HG03354 (cell line): ENCODE results near the gene GABRG3.
"Not testable (repeated sequence)": the region's sequence is repeated elsewhere in the genome, so short reads cannot be mapped to it uniquely, and the experiment has no call there.

ENCODE experiments used
- ATAC-seq: cut with Tn5 transposase; IDR thresholded peaks from one replicate; pipeline ENCODE4 v1.9.1; 2021; ENCODE audit warnings: mild to moderate bottlenecking; ENCODE audit not compliant: unreplicated experiment, poor library complexity, severe bottlenecking

Gene GABRG3

DNA sequence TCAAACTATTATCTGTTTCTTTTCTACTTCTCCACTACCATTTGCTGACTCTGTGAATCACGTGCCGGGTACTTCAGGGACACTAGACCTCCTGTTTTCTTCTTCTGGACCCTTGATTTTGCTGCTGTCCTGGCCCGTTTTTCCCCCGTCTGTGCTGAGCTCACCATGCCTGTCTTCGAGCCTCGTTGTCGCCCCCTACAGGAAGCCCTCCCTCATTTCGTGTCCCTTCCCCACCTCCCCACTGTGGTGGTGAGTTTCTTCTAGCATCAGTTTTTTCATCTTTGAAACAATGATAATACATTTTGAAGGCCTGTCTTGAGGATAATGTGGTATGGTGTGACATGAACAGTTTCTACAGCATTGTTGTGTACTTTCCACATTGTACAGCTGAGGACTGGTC, 12.8 kb downstream of the GABRG3 start:
- no peak for ATAC-seq

DNA sequence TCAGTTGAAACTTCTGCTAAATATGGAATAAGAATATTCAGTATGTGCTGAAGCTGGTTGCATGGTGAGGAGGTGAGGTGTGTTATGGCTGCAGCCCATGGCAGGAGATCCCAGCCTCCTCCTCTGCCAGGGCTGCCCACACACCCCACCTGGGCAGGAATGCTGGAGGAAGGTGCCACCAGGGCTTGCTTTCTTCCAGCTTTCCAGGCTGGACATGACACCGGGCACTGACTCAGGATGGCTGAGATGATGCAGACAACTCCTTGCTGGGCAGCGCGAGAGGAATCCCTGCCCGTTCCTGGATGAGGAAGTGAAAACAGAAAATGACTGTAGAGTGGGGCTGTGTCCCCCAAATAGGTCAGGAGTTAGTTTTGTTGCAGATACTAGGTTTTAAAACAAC, 14.1 kb downstream of the GABRG3 start:
- no peak for ATAC-seq

DNA sequence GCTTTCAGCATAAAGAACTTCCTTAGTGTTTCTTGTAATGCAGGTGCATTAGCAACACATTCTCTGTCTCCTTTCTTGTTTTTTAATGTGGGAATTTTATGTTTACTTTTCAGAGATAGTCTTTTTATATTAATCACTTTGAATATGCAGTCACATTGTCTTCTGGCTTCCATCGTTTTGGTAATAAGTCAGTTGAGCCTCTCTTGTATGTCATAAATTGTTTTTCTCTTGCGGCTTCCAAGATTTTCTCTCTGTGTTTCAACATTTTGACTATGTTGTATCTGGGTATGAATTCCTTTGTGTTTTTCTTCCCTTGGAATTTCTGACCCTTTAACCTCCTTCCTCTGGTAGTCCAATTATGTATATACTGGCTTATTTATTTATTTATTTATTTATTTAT, 25.3 kb downstream of the GABRG3 start:
- no peak for ATAC-seq

GRCh38 chr15:27003003-27003402, 32.0 kb downstream of the GABRG3 start:
- not testable (repeated sequence) for ATAC-seq

- not testable (repeated sequence) for ATAC-seq
These were observed 33.2 kb downstream of the GABRG3 start for GRCh38 chr15:27004226-27004625.

DNA sequence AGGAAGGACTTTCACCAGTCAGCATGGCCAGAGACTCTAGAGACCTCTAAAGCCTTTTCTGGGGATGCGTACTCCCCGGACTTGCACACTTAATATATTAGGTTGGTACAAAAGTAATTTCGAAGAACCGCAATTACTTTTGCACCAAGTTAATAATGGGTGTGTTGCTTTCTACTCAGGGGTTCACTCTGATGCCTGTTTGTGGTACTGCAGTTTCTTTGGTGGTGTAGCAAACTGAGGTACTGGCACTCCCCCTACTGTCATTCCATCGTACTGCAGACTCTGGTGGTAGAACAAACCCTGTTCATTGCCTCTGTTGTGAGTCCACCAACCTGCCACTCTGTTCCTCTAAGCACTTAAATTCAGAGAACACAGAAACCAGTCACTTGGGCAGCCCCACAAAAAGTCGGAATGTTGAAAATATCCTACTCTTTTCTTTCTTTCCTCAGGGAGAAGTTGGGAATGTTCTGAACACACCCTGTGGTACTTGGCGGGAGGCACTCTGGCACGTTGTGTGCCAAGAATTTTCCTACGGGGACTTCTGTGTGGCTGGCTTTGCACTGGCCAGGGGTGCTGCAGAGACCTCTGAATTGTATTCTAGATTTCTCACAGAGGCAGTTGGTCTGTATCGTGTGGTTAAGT, 46.3 kb downstream of the GABRG3 start:
- ATAC-seq, result peak; percentile 82

DNA sequence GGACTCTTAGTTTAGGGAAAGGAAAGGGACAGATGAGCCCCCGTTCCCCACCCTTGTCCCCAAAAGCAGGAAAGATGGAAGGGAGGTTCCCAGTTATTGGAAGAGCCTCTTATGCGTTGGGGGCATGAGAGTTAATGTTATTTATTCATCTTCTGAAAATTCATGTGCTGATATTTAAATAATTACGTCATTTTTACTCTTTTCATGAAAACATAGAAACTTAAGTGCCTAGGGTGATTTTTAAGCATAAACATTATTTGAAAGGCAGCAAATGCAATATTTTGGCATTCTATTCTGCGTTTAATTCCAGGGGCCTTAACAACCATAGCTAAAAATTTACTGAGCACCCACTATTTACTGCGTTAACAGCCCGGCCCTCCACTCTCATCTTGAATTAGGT, 48.7 kb downstream of the GABRG3 start:
- ATAC-seq, result no peak

DNA sequence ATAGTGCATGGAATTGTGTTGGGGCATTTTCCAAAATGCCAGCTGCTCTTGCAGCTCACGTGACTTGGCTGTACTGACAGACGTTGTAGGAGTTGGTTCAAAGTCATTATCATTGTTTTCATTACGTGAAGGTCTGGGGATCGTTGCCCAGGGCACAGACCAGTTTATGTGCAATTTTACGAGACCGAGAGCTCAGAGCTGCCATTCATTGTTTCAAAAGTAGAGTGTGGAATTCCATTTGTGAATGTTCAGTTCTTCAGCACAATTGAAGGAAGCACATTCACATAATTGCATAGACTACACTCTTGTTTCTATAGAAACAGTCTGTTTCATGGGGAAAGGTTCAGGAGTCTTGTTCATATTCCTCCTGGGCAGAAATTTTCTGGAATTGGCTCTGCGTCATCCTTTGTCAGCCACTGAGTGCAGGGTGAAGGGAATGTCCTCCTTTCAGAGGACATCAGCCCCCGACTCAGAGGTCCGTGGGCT, 54.5 kb downstream of the GABRG3 start:
- ATAC-seq, result no peak

DNA sequence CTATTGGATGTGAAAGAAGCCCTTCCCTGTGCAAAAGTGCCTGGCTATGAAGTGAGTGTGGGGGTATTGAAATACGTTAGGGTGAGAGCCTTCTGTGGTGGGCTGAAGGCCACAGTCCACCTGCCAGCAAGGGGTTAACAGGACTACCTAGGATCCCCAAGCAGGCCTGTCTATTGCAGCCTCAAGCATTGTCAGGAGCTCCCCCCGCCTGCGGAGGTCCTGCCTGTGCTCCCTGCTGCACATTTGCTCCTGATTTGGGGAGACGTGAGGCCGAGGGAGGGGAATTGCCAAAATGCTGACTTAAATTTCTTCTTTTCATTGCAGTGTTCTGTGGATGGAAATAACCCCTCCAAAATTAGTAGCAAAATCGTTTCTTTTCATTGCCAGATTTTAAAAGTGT, 56.2 kb downstream of the GABRG3 start:
- ATAC-seq, result no peak

DNA sequence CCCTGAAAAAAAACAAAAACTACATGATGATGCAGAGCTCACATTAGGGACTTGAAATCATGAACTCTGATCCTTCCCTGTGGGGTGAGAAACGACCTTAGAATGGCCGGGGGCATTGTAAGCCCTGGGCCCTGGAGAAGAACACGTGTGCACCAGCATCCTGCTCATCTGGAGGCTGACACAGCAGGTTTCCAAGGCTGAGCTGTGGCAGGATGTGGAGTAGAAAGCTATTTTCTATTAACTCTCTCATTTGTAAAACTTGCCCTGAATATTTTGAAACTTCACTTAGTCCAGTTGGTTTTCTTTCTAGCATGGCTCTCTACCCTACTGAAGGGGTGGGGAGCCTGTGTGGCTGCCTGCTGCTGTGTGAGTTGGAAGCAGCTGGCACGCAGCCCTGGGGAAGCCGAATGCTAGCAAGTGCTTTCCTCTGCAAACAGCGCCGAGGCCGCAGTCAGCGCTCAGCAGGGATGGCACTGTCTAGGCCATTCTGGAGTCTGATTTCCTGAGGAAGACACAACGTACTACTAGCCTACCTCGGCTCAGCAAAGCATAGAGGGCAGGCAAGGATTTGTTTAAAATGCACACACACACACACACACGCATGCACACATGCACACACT, 58.0 kb downstream of the GABRG3 start:
- ATAC-seq, result no peak

- ATAC-seq, result no peak
These were observed 65.2 kb downstream of the GABRG3 start for GRCh38 chr15:27036210-27036609.

DNA sequence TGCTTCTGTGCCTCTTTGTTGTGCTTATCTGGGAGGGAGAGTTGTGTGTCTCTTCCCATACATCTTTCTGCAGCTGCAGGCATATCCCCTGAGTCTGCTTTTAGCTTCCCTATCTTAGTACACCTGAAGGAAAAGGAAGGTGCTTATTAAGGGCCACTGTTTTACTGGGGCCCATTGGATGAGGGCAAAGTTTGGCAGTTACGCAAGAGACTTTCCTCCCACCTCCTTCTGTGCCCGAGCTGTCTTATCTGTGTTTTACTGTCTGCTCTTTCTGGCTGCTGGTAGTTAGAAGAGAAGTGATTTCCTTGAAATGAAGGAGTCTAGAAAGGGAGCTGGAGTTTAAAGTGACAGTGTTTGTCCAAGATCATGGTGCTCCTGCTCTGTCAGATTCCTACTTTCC, 66.5 kb downstream of the GABRG3 start:
- ATAC-seq, result no peak

DNA sequence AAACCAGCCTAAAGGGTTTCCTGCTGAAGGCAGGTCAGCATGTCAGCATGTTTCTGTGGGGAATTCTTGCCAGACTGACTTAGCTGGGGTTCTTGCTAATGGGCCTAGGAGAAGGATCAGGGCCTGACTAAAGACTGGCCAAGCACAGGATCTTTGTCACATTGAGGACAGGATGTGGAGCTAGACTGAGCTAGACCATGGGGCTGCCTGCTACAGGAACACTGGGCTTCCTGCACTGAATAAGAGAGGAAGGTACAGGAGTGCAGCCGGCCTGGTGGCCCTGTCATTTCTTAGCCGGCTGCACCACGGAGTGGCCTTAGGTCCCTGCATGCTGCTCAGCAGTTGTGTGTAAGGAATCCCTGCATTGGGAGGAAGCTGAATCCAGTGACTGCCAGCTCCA, 68.2 kb downstream of the GABRG3 start:
- ATAC-seq, result no peak

- ATAC-seq, result no peak
These were observed 71.2 kb downstream of the GABRG3 start for GRCh38 chr15:27042230-27042629.

GRCh38 chr15:27042646-27043045, 71.7 kb downstream of the GABRG3 start:
- no peak for ATAC-seq

DNA sequence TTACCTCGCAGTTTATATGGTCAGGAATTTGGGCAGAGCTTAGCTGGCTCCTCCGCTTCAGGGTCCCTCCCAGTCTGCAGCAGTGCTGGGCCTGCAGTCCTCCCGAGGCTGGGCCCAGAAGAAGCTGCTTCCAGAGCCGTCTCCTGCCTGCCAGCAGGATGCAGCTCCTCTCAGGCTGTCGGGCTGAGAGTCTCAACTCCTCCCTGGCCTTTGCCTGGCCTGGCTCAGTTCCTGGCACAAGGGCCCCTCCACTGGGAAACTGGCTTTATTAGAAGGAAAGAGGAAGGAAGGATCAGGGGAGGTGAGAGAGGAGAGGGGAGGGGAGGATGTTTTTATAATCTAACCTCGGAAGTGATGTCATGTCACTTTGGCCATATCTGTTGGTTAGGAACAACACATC, 72.8 kb downstream of the GABRG3 start:
- no peak for ATAC-seq

- ATAC-seq, result no peak
These were observed 74.8 kb downstream of the GABRG3 start for GRCh38 chr15:27045796-27046195.

DNA sequence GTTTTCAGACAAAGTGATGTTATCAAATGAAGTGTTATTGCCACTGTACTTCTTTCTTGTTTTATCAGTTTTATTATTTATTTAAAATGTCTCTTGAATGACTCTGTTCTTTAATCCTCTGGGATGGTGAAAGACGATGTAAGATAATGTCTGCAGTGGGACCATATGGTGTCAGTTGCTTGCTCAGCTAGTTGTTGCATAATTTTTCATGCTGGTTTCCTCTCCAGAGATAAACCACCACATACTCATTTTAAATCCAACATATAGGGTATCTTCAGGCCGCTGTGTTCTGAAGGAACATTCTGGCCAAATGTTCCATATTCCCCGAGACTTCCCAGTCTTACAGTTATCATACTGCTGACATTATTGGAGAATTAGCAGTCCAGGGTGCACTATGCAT, 75.9 kb downstream of the GABRG3 start:
- no peak for ATAC-seq

GRCh38 chr15:27050163-27050562, 79.2 kb downstream of the GABRG3 start:
- ATAC-seq, result no peak

- ATAC-seq, result no peak
These were observed 83.4 kb downstream of the GABRG3 start for GRCh38 chr15:27054426-27054825.

DNA sequence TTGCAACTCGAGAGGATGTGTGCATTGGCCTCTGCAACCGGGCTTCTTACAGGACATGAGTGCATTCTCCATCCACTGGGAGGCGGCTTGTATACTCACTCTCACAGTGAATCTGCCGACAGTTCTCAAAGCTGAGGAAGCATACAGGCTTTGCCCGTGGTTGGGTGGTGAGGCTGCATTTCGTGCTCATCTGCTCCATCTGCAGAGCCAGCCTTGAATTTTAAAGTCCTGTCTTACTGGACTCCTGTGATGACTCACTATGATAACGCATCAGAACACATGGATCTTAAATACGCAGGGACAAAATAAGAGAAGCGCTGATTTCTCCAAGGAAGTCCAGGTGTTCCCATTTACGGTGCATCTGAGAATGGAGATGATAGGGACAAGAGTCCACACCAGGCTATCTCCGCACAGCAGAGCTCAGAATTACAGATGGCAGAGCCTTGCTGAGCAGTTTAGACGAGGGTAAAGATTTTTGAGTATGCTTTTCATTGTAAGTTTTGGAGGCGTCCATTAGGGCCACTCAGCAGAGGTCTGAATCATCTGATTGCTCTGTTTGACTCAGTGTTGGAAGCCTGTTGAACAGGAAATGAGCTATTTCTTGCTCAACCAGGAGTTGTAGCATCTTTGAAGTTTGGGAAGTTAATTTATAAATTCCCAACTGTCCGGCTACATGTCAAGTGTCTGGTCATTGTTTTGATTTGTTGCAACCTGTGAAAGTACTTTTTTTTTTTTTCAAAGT, 87.1 kb downstream of the GABRG3 start:
- ATAC-seq, result no peak
